ENCODE data around the gene ATP8B1.

- TF ChIP-seq CTCF (conservative IDR thresholded peaks at IDR 0.05; ENCODE audit: low read depth, low read length) (no peak), EZH2phosphoT487 (IDR thresholded peaks at IDR 0.05; ENCODE audit: borderline replicate concordance, low read length) (no peak)
These were observed 162.4 kb downstream of the ATP8B1 start for GRCh38 chr18:57640749-57641148.
